ENCODE results near the gene GRIK5.

Gene GRIK5

GRCh38 chr19:41981724-41982123 lies 88.3 kb downstream of the GRIK5 start:
- TF ChIP-seq FOXP2 (optimal IDR thresholded peaks at IDR 0.05; ENCODE audit: control extremely low read depth, extremely low read length, insufficient read depth): no peak
- no peak for TF ChIP-seq EZH2 (IDR thresholded peaks at IDR 0.05)
- no peak for TF ChIP-seq POLR2AphosphoS5 (IDR thresholded peaks at IDR 0.05; ENCODE audit: borderline replicate concordance, low read depth, low read length)
- Histone ChIP-seq H3K36me3 (ENCODE audit: insufficient read depth, low read length) (no peaks in the 10 kb centered on the region), H3K27ac (no peak overlapping the region), H3K9me3 (ENCODE audit: low read depth, low read length) (no peaks in the 10 kb centered on the region), H3K4me3 (no peak overlapping the region), H3K9ac (ENCODE audit: insufficient read length) (no peak overlapping the region)
- DNase-seq (ENCODE audit: low read depth, low spot score): no peak

- Histone ChIP-seq H3K4me3 (no peak overlapping the region), H3K9me3 (ENCODE audit: low read depth, low read length) (no peaks in the 10 kb centered on the region), H3K36me3 (ENCODE audit: insufficient read depth, low read length) (no peaks in the 10 kb centered on the region), H3K9ac (ENCODE audit: insufficient read length) (no peak overlapping the region), H3K27ac (no peak overlapping the region)
- DNase-seq (ENCODE audit: low read depth, low spot score): no peak
- TF ChIP-seq POLR2AphosphoS5 (IDR thresholded peaks at IDR 0.05; ENCODE audit: borderline replicate concordance, low read depth, low read length) (no peak), EZH2 (IDR thresholded peaks at IDR 0.05) (no peak), FOXP2 (optimal IDR thresholded peaks at IDR 0.05; ENCODE audit: control extremely low read depth, extremely low read length, insufficient read depth) (no peak)
Measured at GRCh38 chr19:41978470-41978869, 91.5 kb downstream of the GRIK5 start.

GRCh38 chr19:41977916-41978315 lies 92.1 kb downstream of the GRIK5 start:
- Histone ChIP-seq H3K27ac (no peak overlapping the region), H3K9ac (ENCODE audit: insufficient read length) (no peak overlapping the region), H3K36me3 (ENCODE audit: insufficient read depth, low read length) (no peaks in the 10 kb centered on the region), H3K4me3 (no peak overlapping the region), H3K9me3 (ENCODE audit: low read depth, low read length) (no peaks in the 10 kb centered on the region)
- no peak for DNase-seq (ENCODE audit: low read depth, low spot score)
- TF ChIP-seq FOXP2 (optimal IDR thresholded peaks at IDR 0.05; ENCODE audit: control extremely low read depth, extremely low read length, insufficient read depth) (no peak), POLR2AphosphoS5 (IDR thresholded peaks at IDR 0.05; ENCODE audit: borderline replicate concordance, low read depth, low read length) (no peak), EZH2 (IDR thresholded peaks at IDR 0.05) (no peak)

GRCh38 chr19:41974652-41975051 lies 95.4 kb downstream of the GRIK5 start:
- Histone ChIP-seq H3K9ac (ENCODE audit: insufficient read length) (no peak overlapping the region), H3K9me3 (ENCODE audit: low read depth, low read length) (no peaks in the 10 kb centered on the region), H3K36me3 (ENCODE audit: insufficient read depth, low read length) (peaks cover 6% of the 10 kb centered on the region; the same call in 1 of the 2 replicates), H3K4me3 (no peak overlapping the region), H3K27ac (peak overlapping the region; percentile 19)
- TF ChIP-seq EZH2 (IDR thresholded peaks at IDR 0.05): no peak
- DNase-seq (ENCODE audit: low read depth, low spot score): no peak

- Histone ChIP-seq H3K36me3 (ENCODE audit: insufficient read depth, low read length) (peaks cover 6% of the 10 kb centered on the region; the same call in 1 of the 2 replicates), H3K9me3 (ENCODE audit: low read depth, low read length) (no peaks in the 10 kb centered on the region), H3K4me3 (no peak overlapping the region), H3K9ac (ENCODE audit: insufficient read length) (no peak overlapping the region), H3K27ac (peak overlapping the region; percentile 46)
- no peak for DNase-seq (ENCODE audit: low read depth, low spot score)
- TF ChIP-seq EZH2 (IDR thresholded peaks at IDR 0.05) (no peak), FOXP2 (optimal IDR thresholded peaks at IDR 0.05; ENCODE audit: control extremely low read depth, extremely low read length, insufficient read depth) (no peak)
Measured at GRCh38 chr19:41971363-41971762, 98.6 kb downstream of the GRIK5 start.

- Histone ChIP-seq H3K36me3 (ENCODE audit: insufficient read depth, low read length) (peaks cover 6% of the 10 kb centered on the region; the same call in 1 of the 2 replicates), H3K4me3 (no peak overlapping the region), H3K9ac (ENCODE audit: insufficient read length) (no peak overlapping the region), H3K27ac (no peak overlapping the region), H3K9me3 (ENCODE audit: low read depth, low read length) (no peaks in the 10 kb centered on the region)
- no peak for TF ChIP-seq FOXP2 (optimal IDR thresholded peaks at IDR 0.05; ENCODE audit: control extremely low read depth, extremely low read length, insufficient read depth)
- TF ChIP-seq POLR2AphosphoS5 (IDR thresholded peaks at IDR 0.05; ENCODE audit: borderline replicate concordance, low read depth, low read length): no peak
- no peak for TF ChIP-seq EZH2 (IDR thresholded peaks at IDR 0.05)
- no peak for DNase-seq (ENCODE audit: low read depth, low spot score)
Measured at GRCh38 chr19:41969772-41970458, 100.1 kb downstream of the GRIK5 start.

GRCh38 chr19:41968751-41969595 lies 101.0 kb downstream of the GRIK5 start:
- H3K36me3 ChIP-seq (ENCODE audit: insufficient read depth, low read length): peaks cover 6% of the 10 kb centered on the region; the same call in 1 of the 2 replicates
- no peak overlapping the region for H3K9ac ChIP-seq (ENCODE audit: insufficient read length)
- H3K9me3 ChIP-seq (ENCODE audit: low read depth, low read length): no peaks in the 10 kb centered on the region
- TF ChIP-seq POLR2AphosphoS5 (IDR thresholded peaks at IDR 0.05; ENCODE audit: borderline replicate concordance, low read depth, low read length): no peak
- TF ChIP-seq FOXP2 (optimal IDR thresholded peaks at IDR 0.05; ENCODE audit: control extremely low read depth, extremely low read length, insufficient read depth): no peak
- TF ChIP-seq EZH2 (IDR thresholded peaks at IDR 0.05): no peak
- no peak overlapping the region for H3K4me3 ChIP-seq
- no peak for DNase-seq (ENCODE audit: low read depth, low spot score)
- H3K27ac ChIP-seq: no peak overlapping the region

- no peaks in the 10 kb centered on the region for H3K9me3 ChIP-seq (ENCODE audit: low read depth, low read length)
- H3K4me3 ChIP-seq: no peak overlapping the region
- DNase-seq (ENCODE audit: low read depth, low spot score): no peak
- no peak overlapping the region for H3K27ac ChIP-seq
- peaks cover 6% of the 10 kb centered on the region; the same call in 1 of the 2 replicates for H3K36me3 ChIP-seq (ENCODE audit: insufficient read depth, low read length)
- no peak overlapping the region for H3K9ac ChIP-seq (ENCODE audit: insufficient read length)
- no peak for TF ChIP-seq FOXP2 (optimal IDR thresholded peaks at IDR 0.05; ENCODE audit: control extremely low read depth, extremely low read length, insufficient read depth)
- TF ChIP-seq POLR2AphosphoS5 (IDR thresholded peaks at IDR 0.05; ENCODE audit: borderline replicate concordance, low read depth, low read length): no peak
- no peak for TF ChIP-seq EZH2 (IDR thresholded peaks at IDR 0.05)
Measured at GRCh38 chr19:41967054-41967783, 102.8 kb downstream of the GRIK5 start.
